Measurements from ENCODE around the gene TSHZ2. TPM values are rescaled to one million over a fixed set of nuclear protein-coding genes. Genes with fewer than 3 reads are reported as not detected.
"Not testable (repeated sequence)": the region's sequence is repeated elsewhere in the genome, so short reads cannot be mapped to it uniquely, and the experiment has no call there.

The TSHZ2 gene
- total RNA-seq, 1 donor from 2014 or later: 1.2 TPM

DNA sequence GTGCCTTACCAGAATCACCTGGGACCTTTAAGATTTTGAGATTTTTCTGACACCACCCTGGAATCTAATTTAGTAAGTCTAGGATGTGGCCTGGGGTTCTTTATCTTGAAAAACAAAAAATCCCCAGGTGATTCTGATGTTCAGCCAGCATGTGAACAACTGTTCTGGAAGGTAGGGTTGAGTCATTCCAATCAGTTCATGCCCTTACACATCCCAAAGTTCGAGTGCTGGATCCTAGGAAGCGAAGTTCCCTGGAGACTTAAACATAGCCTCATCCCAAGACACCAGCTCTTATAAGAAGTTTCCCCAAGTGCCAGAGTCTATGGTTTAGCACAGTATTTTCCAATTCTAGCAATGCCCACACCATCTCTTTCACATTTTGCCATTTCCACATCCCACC is 6.3 kb upstream of the TSHZ2 start:
- FAIRE-seq (no peak), DNase-seq (ENCODE audit: low read depth) (no peak)
- no peaks in the 10 kb centered on the region for H3K36me3 ChIP-seq (ENCODE audit: insufficient read depth, low read length)
- TF ChIP-seq, protein P1, sequence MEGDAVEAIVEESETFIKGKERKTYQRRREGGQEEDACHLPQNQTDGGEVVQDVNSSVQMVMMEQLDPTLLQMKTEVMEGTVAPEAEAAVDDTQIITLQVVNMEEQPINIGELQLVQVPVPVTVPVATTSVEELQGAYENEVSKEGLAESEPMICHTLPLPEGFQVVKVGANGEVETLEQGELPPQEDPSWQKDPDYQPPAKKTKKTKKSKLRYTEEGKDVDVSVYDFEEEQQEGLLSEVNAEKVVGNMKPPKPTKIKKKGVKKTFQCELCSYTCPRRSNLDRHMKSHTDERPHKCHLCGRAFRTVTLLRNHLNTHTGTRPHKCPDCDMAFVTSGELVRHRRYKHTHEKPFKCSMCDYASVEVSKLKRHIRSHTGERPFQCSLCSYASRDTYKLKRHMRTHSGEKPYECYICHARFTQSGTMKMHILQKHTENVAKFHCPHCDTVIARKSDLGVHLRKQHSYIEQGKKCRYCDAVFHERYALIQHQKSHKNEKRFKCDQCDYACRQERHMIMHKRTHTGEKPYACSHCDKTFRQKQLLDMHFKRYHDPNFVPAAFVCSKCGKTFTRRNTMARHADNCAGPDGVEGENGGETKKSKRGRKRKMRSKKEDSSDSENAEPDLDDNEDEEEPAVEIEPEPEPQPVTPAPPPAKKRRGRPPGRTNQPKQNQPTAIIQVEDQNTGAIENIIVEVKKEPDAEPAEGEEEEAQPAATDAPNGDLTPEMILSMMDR (IDR thresholded peaks at IDR 0.05; ENCODE audit: insufficient read depth, low read depth, low read length): no peak
- TF ChIP-seq EZH2 (IDR thresholded peaks at IDR 0.05; ENCODE audit: insufficient read depth, low read length): no peak
- no peaks in the 10 kb centered on the region for H3K4me1 Mint-ChIP-seq (ENCODE audit: low read depth, unreplicated experiment)
- H3K4me3 ChIP-seq (ENCODE audit: insufficient read depth, low read depth, low read length): no peak overlapping the region
- no peaks in the 10 kb centered on the region for H3K9me3 ChIP-seq (ENCODE audit: insufficient read depth, low read depth, low read length)
- no peak overlapping the region for H3K9ac ChIP-seq (ENCODE audit: low read length)
- peaks cover 3% of the 10 kb centered on the region for H3K9me3 Mint-ChIP-seq (ENCODE audit: unreplicated experiment)
- H3K27ac Mint-ChIP-seq (ENCODE audit: unreplicated experiment): no peak overlapping the region
- H3K27me3 Mint-ChIP-seq (ENCODE audit: low read depth, unreplicated experiment): peaks cover 8% of the 10 kb centered on the region
- H4K20me1 ChIP-seq (ENCODE audit: insufficient read depth, low read length): no peaks in the 10 kb centered on the region
- H3K4me1 ChIP-seq (ENCODE audit: insufficient read depth, low read length): no peaks in the 10 kb centered on the region
- no peak overlapping the region for H2AFZ ChIP-seq (ENCODE audit: low read depth, low read length)
- H3K36me3 Mint-ChIP-seq (ENCODE audit: low read depth, unreplicated experiment): no peaks in the 10 kb centered on the region
- H3K79me2 ChIP-seq (ENCODE audit: insufficient read depth, low read length): no peaks in the 10 kb centered on the region
- no peak overlapping the region for H3K4me3 Mint-ChIP-seq (ENCODE audit: unreplicated experiment)
- no peak overlapping the region for H3K27ac ChIP-seq (ENCODE audit: low read depth, low read length)
- H3K27me3 ChIP-seq (ENCODE audit: insufficient read depth, low read length): no peaks in the 10 kb centered on the region
- H3K4me2 ChIP-seq (ENCODE audit: low read length): no peak overlapping the region

DNA sequence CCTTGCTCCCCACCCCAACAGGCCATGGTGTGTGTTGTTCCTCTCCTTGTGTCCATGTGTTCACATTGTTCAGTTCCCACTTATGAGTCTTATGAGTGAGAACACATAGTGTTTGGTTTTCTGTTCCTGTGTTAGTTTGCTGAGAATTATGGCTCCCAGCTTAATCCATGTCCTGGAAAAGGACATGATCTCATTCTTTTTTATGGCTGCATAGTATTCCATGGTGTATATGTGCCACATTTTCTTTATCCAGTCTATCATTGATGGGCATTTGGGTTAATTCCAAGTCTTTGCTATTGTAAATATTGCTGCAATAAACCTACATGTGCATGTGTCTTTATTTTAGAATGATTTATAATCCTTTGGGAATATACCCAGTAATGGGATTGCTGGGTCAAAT is 5.6 kb upstream of the TSHZ2 start:
- H3K27ac Mint-ChIP-seq (ENCODE audit: unreplicated experiment); H3K9ac ChIP-seq (ENCODE audit: low read length); H3K79me2 ChIP-seq (ENCODE audit: insufficient read depth, low read length); H3K9me3 ChIP-seq (ENCODE audit: insufficient read depth, low read depth, low read length); DNase-seq (ENCODE audit: low read depth); H3K4me3 Mint-ChIP-seq (ENCODE audit: unreplicated experiment); H3K4me2 ChIP-seq (ENCODE audit: low read length); H3K4me1 Mint-ChIP-seq (ENCODE audit: low read depth, unreplicated experiment); H3K27ac ChIP-seq (ENCODE audit: low read depth, low read length); H2AFZ ChIP-seq (ENCODE audit: low read depth, low read length); FAIRE-seq; H3K36me3 ChIP-seq (ENCODE audit: insufficient read depth, low read length); H3K27me3 Mint-ChIP-seq (ENCODE audit: low read depth, unreplicated experiment); H3K4me1 ChIP-seq (ENCODE audit: insufficient read depth, low read length); H3K36me3 Mint-ChIP-seq (ENCODE audit: low read depth, unreplicated experiment); H3K9me3 Mint-ChIP-seq (ENCODE audit: unreplicated experiment); H3K27me3 ChIP-seq (ENCODE audit: insufficient read depth, low read length); H4K20me1 ChIP-seq (ENCODE audit: insufficient read depth, low read length); H3K4me3 ChIP-seq (ENCODE audit: insufficient read depth, low read depth, low read length): not testable (repeated sequence)

DNA sequence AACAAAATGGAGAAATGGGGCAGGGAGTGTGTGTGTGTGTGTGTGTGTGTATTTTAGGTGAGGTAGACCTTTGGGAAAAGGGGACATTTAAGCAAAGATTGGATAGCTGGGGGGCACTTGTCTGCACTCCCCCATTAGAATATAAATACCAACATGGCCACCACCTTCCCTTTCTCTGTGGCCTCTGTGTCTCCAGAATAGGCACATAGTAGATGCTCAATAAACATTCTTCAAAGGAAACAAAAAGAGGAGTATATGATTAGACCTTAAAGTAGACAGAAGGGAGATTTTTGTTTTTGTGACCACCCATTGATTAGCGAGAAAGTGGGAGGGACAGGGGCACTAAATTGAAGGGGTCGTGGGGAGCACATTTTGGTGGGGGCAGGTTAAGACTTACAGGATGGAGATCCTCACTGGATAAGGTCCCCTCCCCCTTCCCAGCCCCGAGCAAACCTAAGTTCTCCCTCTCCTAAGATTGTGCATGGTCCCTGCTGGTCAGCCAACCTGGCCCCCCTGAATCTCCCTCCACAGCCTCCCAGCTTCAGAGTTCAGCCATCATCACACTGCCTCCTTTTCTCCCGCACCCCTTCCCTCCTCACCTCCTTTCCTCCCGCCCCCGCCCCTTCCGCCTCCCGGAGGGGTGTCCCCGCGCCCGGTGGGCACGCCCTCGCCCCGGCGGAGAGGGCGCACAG is 514 bp upstream of the TSHZ2 start:
- Histone ChIP-seq H3K27me3 (ENCODE audit: insufficient read depth, low read length) (no peaks in the 10 kb centered on the region), H3K9ac (ENCODE audit: low read length) (peak overlapping the region; percentile 86), H3K4me2 (ENCODE audit: low read length) (peak overlapping the region; percentile 100), H2AFZ (ENCODE audit: low read depth, low read length) (peak overlapping the region; percentile 60), H3K79me2 (ENCODE audit: insufficient read depth, low read length) (no peaks in the 10 kb centered on the region), H3K36me3 (ENCODE audit: insufficient read depth, low read length) (no peaks in the 10 kb centered on the region), H4K20me1 (ENCODE audit: insufficient read depth, low read length) (no peaks in the 10 kb centered on the region), H3K4me1 (ENCODE audit: insufficient read depth, low read length) (no peaks in the 10 kb centered on the region), H3K9me3 (ENCODE audit: insufficient read depth, low read depth, low read length) (no peaks in the 10 kb centered on the region), H3K4me3 (ENCODE audit: insufficient read depth, low read depth, low read length) (peak overlapping the region; percentile 82), H3K27ac (ENCODE audit: low read depth, low read length) (no peak overlapping the region)
- Mint-ChIP-seq H3K9me3 (ENCODE audit: unreplicated experiment) (peaks cover under 1% of the 10 kb centered on the region), H3K4me1 (ENCODE audit: low read depth, unreplicated experiment) (no peaks in the 10 kb centered on the region), H3K4me3 (ENCODE audit: unreplicated experiment) (peak overlapping the region; percentile 78), H3K27me3 (ENCODE audit: low read depth, unreplicated experiment) (peaks cover 28% of the 10 kb centered on the region), H3K36me3 (ENCODE audit: low read depth, unreplicated experiment) (no peaks in the 10 kb centered on the region), H3K27ac (ENCODE audit: unreplicated experiment) (no peak overlapping the region)
- DNase-seq (ENCODE audit: low read depth) (no peak), FAIRE-seq (no peak)
- TF ChIP-seq EZH2 (IDR thresholded peaks at IDR 0.05; ENCODE audit: insufficient read depth, low read length): no peak
- TF ChIP-seq, protein P1 (IDR thresholded peaks at IDR 0.05; ENCODE audit: insufficient read depth, low read depth, low read length): no peak

Data from astrocyte (in vitro differentiated cells and primary cell).